Caco-2 (cell line): ENCODE measurements around the gene MARCKS. TPM values are rescaled to one million over a fixed set of nuclear protein-coding genes. Genes with fewer than 3 reads are reported as not detected.
A peak's percentile ranks its signal among the peaks of the same experiment; 100 is the strongest.

Source experiments
- BruUV-seq: library from RNA; stranded (reverse); fragments of 400-500 nt; replicated peaks from 2 replicates; lab custom pipeline; 2021; lab: Mats Ljungman, UMichigan
- CTCF ChIA-PET: fragments of 300-600 bp; sonication (Branson Sonifier 250); formaldehyde crosslinking; loops from one replicate; lab custom pipeline; 2022; ENCODE audit warnings: antibody characterized with exemption; lab: Charles Lee
- POLR2A ChIA-PET: fragments of 300-600 bp; sonication (Branson Sonifier 250); formaldehyde crosslinking; loops from one replicate; lab custom pipeline; 2022; ENCODE audit warnings: antibody characterized with exemption; lab: Charles Lee
- DNase-seq, 2 experiments: peaks; one replicate each; pipeline versions ENCODE4 v3.0.0 to v3.0.0-alpha.2; 2020 to 2022
- H3K27me3 ChIP-seq: replicated peaks from 2 replicates; pipeline ENCODE4 v1.6.0; 2011; ENCODE audit warnings: low read length; ENCODE audit not compliant: control insufficient read depth, insufficient read depth
- H3K36me3 ChIP-seq: 2 replicates; pipeline ENCODE4 v1.5.1; 2011; ENCODE audit warnings: low read length; ENCODE audit not compliant: control insufficient read depth, insufficient read depth
- H3K4me1 ChIP-seq: fragments of 250-450 bp; sonication (Bioruptor Pico); 2 replicates; pipeline ENCODE4 v1.5.1; 2020; ENCODE audit warnings: mild to moderate bottlenecking
- H3K4me3 ChIP-seq: 2 replicates; pipeline ENCODE4 v1.5.1; 2011; ENCODE audit warnings: low read depth, mild to moderate bottlenecking, control low read depth, low read length
- H3K9me3 ChIP-seq: fragments of 250-450 bp; sonication (Bioruptor Pico); 2 replicates; pipeline ENCODE4 v1.5.1; 2020; ENCODE audit warnings: mild to moderate bottlenecking, moderate library complexity
- H3K27ac Mint-ChIP-seq: one replicate; pipeline ENCODE4 v1.8.0; 2022; ENCODE audit warnings: mixed read lengths; ENCODE audit not compliant: unreplicated experiment
- H3K27me3 Mint-ChIP-seq: one replicate; pipeline ENCODE4 v1.8.0; 2022; ENCODE audit warnings: mixed read lengths; ENCODE audit not compliant: insufficient read depth, unreplicated experiment
- H3K36me3 Mint-ChIP-seq: one replicate; pipeline ENCODE4 v1.8.0; 2022; ENCODE audit warnings: mild to moderate bottlenecking, mixed read lengths; ENCODE audit not compliant: insufficient read depth, unreplicated experiment
- H3K4me1 Mint-ChIP-seq: one replicate; pipeline ENCODE4 v1.8.0; 2022; ENCODE audit warnings: low read depth, mixed read lengths; ENCODE audit not compliant: unreplicated experiment
- H3K4me3 Mint-ChIP-seq: one replicate; pipeline ENCODE4 v1.8.0; 2022; ENCODE audit warnings: mild to moderate bottlenecking, moderate library complexity, mixed read lengths; ENCODE audit not compliant: unreplicated experiment
- H3K9me3 Mint-ChIP-seq: one replicate; pipeline ENCODE4 v1.8.0; 2022; ENCODE audit warnings: mixed read lengths; ENCODE audit not compliant: unreplicated experiment
- CTCF ChIP-seq, 2 experiments: fragments of 200-600 bp in 1 of 2; IDR thresholded peaks; 1 replicate in 1 of 2; 2 replicates in 1 of 2; pipeline versions ENCODE4 v1.5.1 to v1.8.0; 2011 to 2022; ENCODE audit warnings: antibody characterized with exemption in 1 of 2, control low read depth in 1 of 2, inconsistent platforms in 1 of 2, low read depth in 1 of 2, low read length in 1 of 2, mild to moderate bottlenecking in 1 of 2, moderate library complexity in 1 of 2; ENCODE audit not compliant: insufficient read depth in 1 of 2, severe bottlenecking in 1 of 2, unreplicated experiment in 1 of 2
- intact Hi-C: fragments of 100-400 bp; cut with micrococcal nuclease; formaldehyde crosslinking; loops from one replicate; pipeline ENCODE4 v1.10.0; 2022; ENCODE audit not compliant: unreplicated experiment
- total RNA-seq: library from RNA; stranded (reverse); gene quantifications from 2 replicates; pipeline ENCODE4 v1.2.3, GENCODE V29; 2022

MARCKS gene
- total RNA-seq, 1 experiment from 2014 or later: 153 TPM

DNA sequence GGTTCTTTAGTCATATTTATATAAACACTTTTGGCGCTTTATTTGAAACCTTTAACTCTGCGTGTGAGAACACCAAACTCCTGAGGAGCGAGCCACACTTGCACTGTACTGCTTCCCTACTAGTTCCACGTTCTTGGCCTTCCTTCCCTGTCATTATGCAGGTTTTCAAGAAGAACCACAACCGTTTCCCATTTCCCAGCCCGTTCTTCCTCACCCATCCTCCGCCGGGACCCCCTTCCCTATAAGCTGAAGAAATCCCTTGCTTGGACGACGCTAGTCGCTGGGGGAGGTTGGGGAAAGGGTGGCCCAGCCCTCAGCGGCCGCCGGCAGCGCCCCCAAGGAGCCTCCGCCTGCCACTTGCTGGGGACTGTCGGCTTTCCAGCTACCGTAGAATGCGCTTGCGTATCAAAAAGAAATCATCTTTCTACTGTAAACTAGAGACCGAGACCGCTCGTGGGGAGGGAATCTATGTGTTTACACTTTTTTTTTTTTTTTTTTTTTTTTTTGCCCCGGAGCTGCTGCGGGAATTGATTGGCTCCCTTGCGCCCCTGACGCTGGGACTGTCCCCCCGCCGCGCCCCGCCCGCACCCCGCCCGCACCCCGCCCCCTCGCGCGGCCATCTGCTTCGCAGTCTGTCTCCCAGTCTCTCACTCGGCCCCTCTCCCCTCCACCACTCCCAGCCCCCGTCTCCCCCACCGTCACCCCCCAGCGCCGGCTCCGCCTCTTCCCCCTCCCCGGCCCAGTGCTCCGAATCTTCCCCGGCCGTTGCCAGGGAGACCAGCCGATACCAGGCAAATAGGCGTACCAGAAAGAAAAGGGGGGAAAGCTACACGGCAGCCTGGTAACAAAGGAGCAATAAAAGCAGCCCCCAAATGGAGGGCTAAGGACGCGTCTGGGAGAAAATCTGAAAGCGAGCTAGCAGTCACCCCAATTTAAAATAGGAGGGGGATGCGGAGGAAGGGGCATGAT lies 2.3 kb upstream of the MARCKS start:
- Histone ChIP-seq H3K36me3 (no peaks in the 10 kb centered on the region), H3K4me1 (peaks cover 17% of the 10 kb centered on the region), H3K27me3 (no peaks in the 10 kb centered on the region), H3K9me3 (no peaks in the 10 kb centered on the region), H3K4me3 (peak overlapping the region; percentile 59)
- Mint-ChIP-seq H3K9me3 (no peaks in the 10 kb centered on the region), H3K4me3 (no peak overlapping the region), H3K4me1 (peaks cover 21% of the 10 kb centered on the region), H3K36me3 (peaks cover 7% of the 10 kb centered on the region), H3K27me3 (no peaks in the 10 kb centered on the region), H3K27ac (no peak overlapping the region)
- peak in 1 of 2 experiments; percentile 40 for TF ChIP-seq CTCF (IDR thresholded peaks at IDR 0.05; ENCODE audit: insufficient read depth in 1 of 2, low read depth in 1 of 2, low read length in 1 of 2, severe bottlenecking in 1 of 2, unreplicated experiment in 1 of 2)
- intact Hi-C loops: loop anchor here (1.0 to 5.0 kb wide), 5 partner anchors 9 to 733 kb away; no protein-coding TSS in a partner anchor
- DNase-seq: peak; percentile 86 to 91
- POLR2A ChIA-PET: interaction anchor here (0.5 to 1.9 kb wide), 3 partner anchors 92 to 212 kb away, joined by 3 to 11 read pairs (median 6); no protein-coding TSS in a partner anchor
- CTCF ChIA-PET: interaction anchor here (0.5 to 1.1 kb wide), 4 partner anchors 83 to 222 kb away, joined by 3 to 4 read pairs (median 4); no protein-coding TSS in a partner anchor
- BruUV-seq: no TSS peak

GRCh38 chr6:113855500-113856374 lies 1.4 kb upstream of the MARCKS start:
- Mint-ChIP-seq H3K9me3 (no peaks in the 10 kb centered on the region), H3K4me1 (peaks cover 21% of the 10 kb centered on the region), H3K27me3 (no peaks in the 10 kb centered on the region), H3K4me3 (no peak overlapping the region), H3K27ac (no peak overlapping the region), H3K36me3 (peaks cover 13% of the 10 kb centered on the region)
- Histone ChIP-seq H3K27me3 (no peaks in the 10 kb centered on the region), H3K4me3 (peak overlapping the region; percentile 59), H3K4me1 (peaks cover 16% of the 10 kb centered on the region), H3K9me3 (no peaks in the 10 kb centered on the region), H3K36me3 (no peaks in the 10 kb centered on the region)
- no TSS peak for BruUV-seq
- intact Hi-C loops: loop anchor here (2.0 to 5.0 kb wide), 4 partner anchors 37 to 733 kb away; no protein-coding TSS in a partner anchor
- peak; percentile 39 to 45 for DNase-seq
- CTCF ChIA-PET: interaction anchor here (0.6 to 1.1 kb wide), 3 partner anchors 82 to 223 kb away, joined by 3 to 4 read pairs (median 4); no protein-coding TSS in a partner anchor
- no peak for TF ChIP-seq CTCF (IDR thresholded peaks at IDR 0.05; ENCODE audit: insufficient read depth in 1 of 2, low read depth in 1 of 2, low read length in 1 of 2, severe bottlenecking in 1 of 2, unreplicated experiment in 1 of 2)
- POLR2A ChIA-PET: interaction anchor here (0.5 to 1.9 kb wide), 4 partner anchors 93 to 213 kb away, joined by 3 to 11 read pairs (median 4); no protein-coding TSS in a partner anchor
